Measurements from ENCODE around the gene RAB44. TPM values are rescaled to one million over a fixed set of nuclear protein-coding genes. Genes with fewer than 3 reads are reported as not detected.

Gene RAB44
- total RNA-seq, 1 experiment from 2014 or later: not detected

DNA sequence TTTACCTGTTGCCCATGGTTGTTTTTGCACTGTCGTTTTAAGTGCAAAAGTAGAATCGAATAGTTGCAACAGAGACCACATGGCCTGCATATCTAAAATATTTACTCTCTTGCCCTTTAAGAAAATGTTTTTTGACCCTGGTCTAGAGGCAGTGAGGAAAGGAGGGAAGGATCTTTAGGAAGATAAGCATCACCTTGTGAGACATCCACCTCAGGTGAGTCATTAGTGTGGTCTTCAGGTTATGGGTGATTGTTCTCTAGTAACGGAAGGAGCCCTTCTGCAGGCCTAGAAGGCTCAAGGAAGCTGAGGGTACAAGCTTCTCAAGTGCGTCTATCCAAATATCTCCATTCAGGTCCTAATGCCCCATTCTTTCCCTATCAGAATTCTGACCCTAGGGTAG lies 6.6 kb upstream of the RAB44 start:
- Histone ChIP-seq H2BK120ac (ENCODE audit: low read depth, low read length, poor library complexity, severe bottlenecking) (no peak overlapping the region), H2BK12ac (ENCODE audit: insufficient read length, low read depth, low read length) (no peak overlapping the region), H3T11ph (ENCODE audit: low read length) (no peak overlapping the region), H3K23ac (ENCODE audit: insufficient read length, low read depth, low read length) (no peak overlapping the region), H3K27ac (ENCODE audit: insufficient read length, low read depth, low read length) (no peak overlapping the region), H2AK5ac (ENCODE audit: insufficient read length, low read length) (no peak overlapping the region), H4K8ac (replicated peaks; ENCODE audit: insufficient read length, low read depth, low read length) (no peak overlapping the region), H3K9me3 (ENCODE audit: control insufficient read depth, low read depth, low read length) (no peaks in the 10 kb centered on the region), H3K23me2 (ENCODE audit: insufficient read length, low read depth, low read length, poor library complexity, severe bottlenecking) (no peaks in the 10 kb centered on the region), H2AFZ (ENCODE audit: low read length) (no peak overlapping the region), H2BK15ac (ENCODE audit: low read depth, low read length) (no peak overlapping the region), H2BK20ac (ENCODE audit: low read depth, low read length, poor library complexity, severe bottlenecking) (no peak overlapping the region), H3K79me2 (ENCODE audit: insufficient read depth, low read length) (no peaks in the 10 kb centered on the region), H4K5ac (ENCODE audit: insufficient read length, low read depth, low read length) (no peak overlapping the region), H3K4me2 (ENCODE audit: insufficient read depth, insufficient read length, low read length) (no peak overlapping the region), H2BK5ac (ENCODE audit: insufficient read length, low read length) (no peak overlapping the region), H3K27me3 (ENCODE audit: insufficient read depth, low read length) (no peaks in the 10 kb centered on the region), H4K20me1 (ENCODE audit: control insufficient read depth, insufficient read depth, insufficient read length) (no peaks in the 10 kb centered on the region), H3K56ac (ENCODE audit: insufficient read length, low read depth, low read length) (no peak overlapping the region), H3K79me1 (ENCODE audit: insufficient read depth, low read depth, low read length, poor library complexity, severe bottlenecking) (no peaks in the 10 kb centered on the region), H3K4me1 (ENCODE audit: insufficient read depth, low read length) (no peaks in the 10 kb centered on the region), H3K18ac (ENCODE audit: insufficient read length, low read depth, low read length) (no peak overlapping the region), H3K4ac (ENCODE audit: low read depth, low read length) (no peak overlapping the region), H3K9ac (ENCODE audit: extremely low read depth, insufficient read length, low read length) (no peak overlapping the region), H3K14ac (ENCODE audit: insufficient read depth, low read length) (no peak overlapping the region), H4K91ac (ENCODE audit: insufficient read length, low read depth, low read length) (no peak overlapping the region)
- no CpG with 5 or more reads among the region's 4 CpGs for WGBS (ENCODE audit: extremely low coverage, insufficient read length, low lambda C conversion rate)
- Mint-ChIP-seq H3K27me3 (ENCODE audit: low read depth) (no peaks in the 10 kb centered on the region; the same call in 1 of the 2 replicates), H3K4me3 (no peak overlapping the region), H3K4me1 (peaks cover 0 to 4% of the 10 kb centered on the region in 2 experiments; a peak in 1 of 4 replicates), H3K36me3 (ENCODE audit: insufficient read depth in 1 of 3, low read depth in 3 of 3) (peaks cover 0 to 11% (median 5%) of the 10 kb centered on the region in 3 experiments; a peak in 3 of 7 replicates), H3K27ac (no peak overlapping the region), H3K9me3 (no peaks in the 10 kb centered on the region)
- no peak for DNase-seq
- TF ChIP-seq, protein P1, sequence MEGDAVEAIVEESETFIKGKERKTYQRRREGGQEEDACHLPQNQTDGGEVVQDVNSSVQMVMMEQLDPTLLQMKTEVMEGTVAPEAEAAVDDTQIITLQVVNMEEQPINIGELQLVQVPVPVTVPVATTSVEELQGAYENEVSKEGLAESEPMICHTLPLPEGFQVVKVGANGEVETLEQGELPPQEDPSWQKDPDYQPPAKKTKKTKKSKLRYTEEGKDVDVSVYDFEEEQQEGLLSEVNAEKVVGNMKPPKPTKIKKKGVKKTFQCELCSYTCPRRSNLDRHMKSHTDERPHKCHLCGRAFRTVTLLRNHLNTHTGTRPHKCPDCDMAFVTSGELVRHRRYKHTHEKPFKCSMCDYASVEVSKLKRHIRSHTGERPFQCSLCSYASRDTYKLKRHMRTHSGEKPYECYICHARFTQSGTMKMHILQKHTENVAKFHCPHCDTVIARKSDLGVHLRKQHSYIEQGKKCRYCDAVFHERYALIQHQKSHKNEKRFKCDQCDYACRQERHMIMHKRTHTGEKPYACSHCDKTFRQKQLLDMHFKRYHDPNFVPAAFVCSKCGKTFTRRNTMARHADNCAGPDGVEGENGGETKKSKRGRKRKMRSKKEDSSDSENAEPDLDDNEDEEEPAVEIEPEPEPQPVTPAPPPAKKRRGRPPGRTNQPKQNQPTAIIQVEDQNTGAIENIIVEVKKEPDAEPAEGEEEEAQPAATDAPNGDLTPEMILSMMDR (conservative IDR thresholded peaks at IDR 0.05): no peak
